ENCODE data around the gene OLAH.

OLAH gene

DNA sequence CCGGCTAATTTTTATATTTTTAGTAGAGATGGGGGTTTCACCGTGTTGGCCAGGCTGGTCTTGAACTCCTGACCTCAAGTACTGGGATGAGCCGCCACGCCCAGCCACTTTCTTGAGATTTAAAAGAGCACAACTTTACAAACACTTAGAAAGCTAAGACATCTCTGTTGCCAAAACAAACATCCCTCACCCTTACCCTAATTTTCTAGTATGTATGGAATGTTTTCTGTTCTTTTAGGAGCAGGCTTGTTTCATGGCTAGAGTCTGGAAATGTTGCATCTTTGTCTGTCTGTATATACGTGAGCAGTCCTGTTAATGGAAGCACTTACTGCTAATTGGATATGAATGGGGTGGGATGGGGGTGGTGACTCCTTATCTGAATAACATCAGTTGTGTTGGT is 2.9 kb downstream of the OLAH start:
- CTCF ChIA-PET: no interaction called here
- TF ChIP-seq, protein P1, sequence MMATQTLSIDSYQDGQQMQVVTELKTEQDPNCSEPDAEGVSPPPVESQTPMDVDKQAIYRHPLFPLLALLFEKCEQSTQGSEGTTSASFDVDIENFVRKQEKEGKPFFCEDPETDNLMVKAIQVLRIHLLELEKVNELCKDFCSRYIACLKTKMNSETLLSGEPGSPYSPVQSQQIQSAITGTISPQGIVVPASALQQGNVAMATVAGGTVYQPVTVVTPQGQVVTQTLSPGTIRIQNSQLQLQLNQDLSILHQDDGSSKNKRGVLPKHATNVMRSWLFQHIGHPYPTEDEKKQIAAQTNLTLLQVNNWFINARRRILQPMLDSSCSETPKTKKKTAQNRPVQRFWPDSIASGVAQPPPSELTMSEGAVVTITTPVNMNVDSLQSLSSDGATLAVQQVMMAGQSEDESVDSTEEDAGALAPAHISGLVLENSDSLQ (IDR thresholded peaks at IDR 0.05): no peak
- no peak for TF ChIP-seq LEF1 (IDR thresholded peaks at IDR 0.05; ENCODE audit: borderline replicate concordance)
- no peak for TF ChIP-seq ARNT (IDR thresholded peaks at IDR 0.05)
- TF ChIP-seq ELF4 (IDR thresholded peaks at IDR 0.05): no peak
- no peak for TF ChIP-seq HDGF (IDR thresholded peaks at IDR 0.05; ENCODE audit: borderline replicate concordance)
- no peak for TF ChIP-seq FOXA1 (IDR thresholded peaks at IDR 0.05)
- no peak for TF ChIP-seq ZNF384 (IDR thresholded peaks at IDR 0.05)
- TF ChIP-seq NFRKB (IDR thresholded peaks at IDR 0.05): no peak
- no peak for TF ChIP-seq SUZ12 (IDR thresholded peaks at IDR 0.05)
- TF ChIP-seq FOXK2 (IDR thresholded peaks at IDR 0.05): no peak
- no peak for TF ChIP-seq L3MBTL2 (conservative IDR thresholded peaks at IDR 0.05)
- TF ChIP-seq SP1 (IDR thresholded peaks at IDR 0.05): no peak
- no peak for TF ChIP-seq BHLHE40 (IDR thresholded peaks at IDR 0.05; ENCODE audit: borderline replicate concordance)
- no peak for TF ChIP-seq CTBP1 (IDR thresholded peaks at IDR 0.05; ENCODE audit: borderline replicate concordance)
- no peak for DNase-seq (ENCODE audit: extremely low spot score)
- POLR2A ChIA-PET: no interaction called here

DNA sequence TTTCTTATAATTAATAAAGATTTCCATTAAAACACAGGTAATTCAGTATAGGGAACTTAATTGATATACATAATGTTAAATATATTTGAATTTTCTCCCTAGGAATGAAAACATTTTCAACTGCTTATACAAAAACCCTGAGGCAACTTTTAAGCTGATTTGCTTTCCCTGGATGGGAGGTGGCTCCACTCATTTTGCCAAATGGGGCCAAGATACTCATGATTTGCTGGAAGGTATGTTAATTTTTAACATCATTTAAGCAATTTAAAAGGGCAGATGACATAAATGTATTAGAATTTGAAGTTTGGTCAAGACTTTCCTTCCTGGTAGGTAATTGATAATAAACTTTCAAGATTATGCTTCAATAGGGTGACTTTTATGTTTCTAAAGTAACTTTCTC is 5.8 kb downstream of the OLAH start:
- ChIA-PET POLR2A (no interaction called here), CTCF (no interaction called here)
- TF ChIP-seq CTBP1 (IDR thresholded peaks at IDR 0.05; ENCODE audit: borderline replicate concordance): no peak
- no peak for DNase-seq (ENCODE audit: extremely low spot score)

DNA sequence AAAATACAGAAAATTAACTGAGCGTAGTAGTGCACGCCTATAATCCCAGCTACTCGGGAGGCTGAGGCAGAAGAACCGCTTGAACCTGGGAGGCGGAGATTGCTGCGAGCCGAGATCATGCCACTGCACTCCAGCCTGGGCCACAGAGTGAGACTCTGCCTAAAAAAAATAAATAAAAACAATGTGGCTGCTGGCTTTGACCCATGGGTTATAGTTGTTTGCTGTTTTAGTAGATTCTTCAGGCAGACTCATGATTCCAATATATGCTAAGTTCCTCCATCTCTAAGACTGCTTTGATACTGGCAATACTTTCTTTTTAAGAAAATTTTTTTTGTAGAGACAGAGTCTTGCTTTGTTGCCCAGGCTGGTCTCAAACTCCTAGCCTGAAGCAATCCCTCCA is 8.4 kb downstream of the OLAH start:
- TF ChIP-seq L3MBTL2 (conservative IDR thresholded peaks at IDR 0.05): no peak
- TF ChIP-seq CTBP1 (IDR thresholded peaks at IDR 0.05; ENCODE audit: borderline replicate concordance): no peak
- TF ChIP-seq SUZ12 (IDR thresholded peaks at IDR 0.05): no peak
- no peak for TF ChIP-seq SP1 (IDR thresholded peaks at IDR 0.05)
- no peak for TF ChIP-seq FOXK2 (IDR thresholded peaks at IDR 0.05)
- no peak for TF ChIP-seq ARNT (IDR thresholded peaks at IDR 0.05)
- no peak for TF ChIP-seq TARDBP (IDR thresholded peaks at IDR 0.05)
- no peak for TF ChIP-seq BHLHE40 (IDR thresholded peaks at IDR 0.05; ENCODE audit: borderline replicate concordance)
- TF ChIP-seq FOXA1 (IDR thresholded peaks at IDR 0.05): no peak
- TF ChIP-seq LEF1 (IDR thresholded peaks at IDR 0.05; ENCODE audit: borderline replicate concordance): no peak
- TF ChIP-seq FOXM1 (IDR thresholded peaks at IDR 0.05; ENCODE audit: borderline replicate concordance): no peak
- TF ChIP-seq, protein P1 (IDR thresholded peaks at IDR 0.05): no peak
- ChIA-PET POLR2A (no interaction called here), CTCF (no interaction called here)
- no peak for DNase-seq (ENCODE audit: extremely low spot score)

DNA sequence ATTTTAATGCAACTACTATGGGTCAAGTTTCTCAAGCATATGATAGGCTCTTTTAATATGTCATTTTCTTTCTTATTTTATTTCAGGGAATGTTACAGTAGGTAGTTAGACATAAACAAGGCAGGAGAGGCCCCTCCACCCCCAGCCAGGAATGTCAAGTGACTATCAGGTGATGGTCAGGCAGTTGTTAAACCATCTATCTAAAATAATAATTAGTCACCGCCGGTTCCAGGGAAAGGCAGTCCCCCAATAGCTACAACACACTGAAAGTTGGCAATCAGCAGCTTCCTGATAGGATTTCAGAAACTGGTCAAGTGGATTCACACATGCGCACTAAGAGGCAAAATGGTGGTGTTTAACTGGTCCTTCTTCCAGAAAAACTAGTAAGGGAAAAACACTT is 9.3 kb downstream of the OLAH start:
- TF ChIP-seq HDGF (IDR thresholded peaks at IDR 0.05; ENCODE audit: borderline replicate concordance) (no peak), ARNT (IDR thresholded peaks at IDR 0.05) (no peak), BHLHE40 (IDR thresholded peaks at IDR 0.05; ENCODE audit: borderline replicate concordance) (no peak), SUZ12 (IDR thresholded peaks at IDR 0.05) (no peak), ZNF384 (IDR thresholded peaks at IDR 0.05) (no peak)
- POLR2A ChIA-PET: no interaction called here
- no peak for DNase-seq (ENCODE audit: extremely low spot score)
- CTCF ChIA-PET: no interaction called here

DNA sequence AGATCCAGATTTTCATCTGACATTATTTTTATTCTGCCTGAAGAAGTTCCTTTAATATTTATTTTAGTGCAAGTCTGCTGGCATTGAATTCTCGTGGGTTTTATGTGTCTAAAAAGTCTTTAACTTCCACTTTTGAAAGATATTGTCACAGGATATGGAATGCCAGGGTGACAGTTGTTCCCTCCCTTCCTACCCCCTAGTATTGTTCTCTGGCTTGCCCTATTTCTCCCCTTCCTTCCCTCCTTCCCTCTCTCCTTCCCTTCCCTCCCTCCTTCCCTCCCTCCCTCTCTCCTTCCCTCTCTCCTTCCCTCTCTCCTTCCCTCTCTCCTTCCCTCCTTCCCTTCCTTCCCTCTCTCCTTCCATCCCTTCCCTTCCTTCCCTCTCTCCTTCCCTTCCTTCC is 14.9 kb downstream of the OLAH start:
- no peak for TF ChIP-seq BHLHE40 (IDR thresholded peaks at IDR 0.05; ENCODE audit: borderline replicate concordance)
- no peak for TF ChIP-seq FOXK2 (IDR thresholded peaks at IDR 0.05)
- TF ChIP-seq L3MBTL2 (conservative IDR thresholded peaks at IDR 0.05): no peak
- TF ChIP-seq, protein P1 (IDR thresholded peaks at IDR 0.05): no peak
- TF ChIP-seq TARDBP (IDR thresholded peaks at IDR 0.05): no peak
- no peak for TF ChIP-seq FOXM1 (IDR thresholded peaks at IDR 0.05; ENCODE audit: borderline replicate concordance)
- no peak for TF ChIP-seq ARNT (IDR thresholded peaks at IDR 0.05)
- TF ChIP-seq ELF4 (IDR thresholded peaks at IDR 0.05): no peak
- ChIA-PET POLR2A (no interaction called here), CTCF (no interaction called here)
- DNase-seq (ENCODE audit: extremely low spot score): no peak

DNA sequence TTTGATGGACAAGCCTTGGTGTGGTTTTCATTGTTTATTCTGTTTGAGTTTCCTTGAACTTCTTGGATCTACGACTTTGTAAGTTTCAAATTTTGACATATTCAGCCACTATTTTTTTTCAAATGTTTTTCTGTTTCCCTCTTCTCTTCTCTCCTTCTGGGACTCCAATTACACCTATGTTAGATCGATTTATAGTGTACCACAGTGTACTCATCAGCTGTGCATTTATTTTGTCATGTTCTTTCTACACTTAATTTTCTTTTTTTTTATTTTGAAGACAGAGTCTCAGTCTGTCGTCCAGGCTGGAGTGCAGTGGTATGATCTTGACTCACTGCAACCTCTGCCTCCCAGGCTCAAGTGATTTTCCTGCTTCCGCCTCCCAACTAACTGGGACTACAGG is 16.2 kb downstream of the OLAH start:
- no peak for DNase-seq (ENCODE audit: extremely low spot score)
- ChIA-PET POLR2A (no interaction called here), CTCF (no interaction called here)
- TF ChIP-seq NFRKB (IDR thresholded peaks at IDR 0.05) (no peak), FOXM1 (IDR thresholded peaks at IDR 0.05; ENCODE audit: borderline replicate concordance) (no peak), BHLHE40 (IDR thresholded peaks at IDR 0.05; ENCODE audit: borderline replicate concordance) (no peak), HDGF (IDR thresholded peaks at IDR 0.05; ENCODE audit: borderline replicate concordance) (no peak)
- TF ChIP-seq, protein P1 (IDR thresholded peaks at IDR 0.05): no peak

DNA sequence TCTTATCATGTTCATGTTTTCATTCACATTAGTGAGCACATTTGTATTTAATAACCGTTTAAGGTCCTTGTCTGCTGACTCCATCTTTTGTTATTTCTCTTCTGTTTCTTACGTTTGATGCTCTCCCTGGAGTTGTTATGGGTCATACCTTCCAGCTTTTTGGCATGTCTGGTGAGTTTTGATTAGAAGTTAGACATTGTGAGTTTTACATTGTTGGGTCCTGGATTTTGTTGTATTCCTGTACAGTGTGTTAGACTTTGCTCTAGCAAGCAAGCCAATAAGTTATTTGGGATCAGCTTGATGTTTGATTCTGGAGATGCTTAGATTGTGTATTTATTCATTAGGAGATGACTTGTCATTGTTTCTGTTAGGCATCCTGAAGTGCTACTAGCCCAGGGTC is 16.9 kb downstream of the OLAH start:
- no peak for DNase-seq (ENCODE audit: extremely low spot score)
- no peak for TF ChIP-seq FOXA1 (IDR thresholded peaks at IDR 0.05)
- no peak for TF ChIP-seq ARNT (IDR thresholded peaks at IDR 0.05)
- no peak for TF ChIP-seq ZNF384 (IDR thresholded peaks at IDR 0.05)
- TF ChIP-seq SUZ12 (IDR thresholded peaks at IDR 0.05): no peak
- TF ChIP-seq TARDBP (IDR thresholded peaks at IDR 0.05): no peak
- no peak for TF ChIP-seq CTBP1 (IDR thresholded peaks at IDR 0.05; ENCODE audit: borderline replicate concordance)
- TF ChIP-seq HDGF (IDR thresholded peaks at IDR 0.05; ENCODE audit: borderline replicate concordance): no peak
- ChIA-PET CTCF (no interaction called here), POLR2A (no interaction called here)
